Erythroblast (primary cell): ENCODE results near the gene RAG2.

Source experiments
- GATA1 ChIP-seq: IDR thresholded peaks from 2 replicates; pipeline ENCODE4 v1.6.1; 2011; ENCODE audit warnings: low read depth, mild to moderate bottlenecking, control low read depth, low read length, moderate library complexity
- POLR2A ChIP-seq: IDR thresholded peaks from 2 replicates; pipeline ENCODE4 v1.6.1; 2011; ENCODE audit warnings: mild to moderate bottlenecking, low read length

- TF ChIP-seq POLR2A, result no peak
- no peak for TF ChIP-seq GATA1
Measured at GRCh38 chr11:36635066-36635862, 37.2 kb upstream of the RAG2 start.
